MCF 10A (cell line): ENCODE results near the gene VRK3. TPM values are rescaled to one million over a fixed set of nuclear protein-coding genes. Genes with fewer than 3 reads are reported as not detected.
A peak's percentile ranks its signal among the peaks of the same experiment; 100 is the strongest.

Experiments used
- BruUV-seq: library from RNA; stranded (reverse); fragments of 400-500 nt; replicated peaks from 2 replicates; lab custom pipeline; 2021; lab: Mats Ljungman, UMichigan
- CTCF ChIA-PET: fragments of 300-600 bp; sonication (Branson Sonifier 250); formaldehyde crosslinking; extraction: SDS; loops from one replicate; lab custom pipeline; 2021; ENCODE audit warnings: antibody characterized with exemption, inconsistent platforms; lab: Yijun Ruan, JAX
- POLR2A ChIA-PET: fragments of 300-600, 350-650 bp; sonication (Branson Sonifier 250); formaldehyde crosslinking; extraction: SDS; loops from one replicate; lab custom pipeline; 2020; ENCODE audit warnings: antibody characterized with exemption, inconsistent platforms; lab: Yijun Ruan, JAX
- DNase-seq: peaks from one replicate; pipeline ENCODE4 v3.0.0-alpha.2; 2018; ENCODE audit not compliant: unreplicated experiment
- H3K27ac Mint-ChIP-seq: one replicate; pipeline ENCODE4 v1.8.0; 2022; ENCODE audit warnings: mild to moderate bottlenecking, low read depth, mixed read lengths; ENCODE audit not compliant: unreplicated experiment
- H3K27me3 Mint-ChIP-seq: one replicate; pipeline ENCODE4 v1.8.0; 2022; ENCODE audit warnings: mixed read lengths; ENCODE audit not compliant: insufficient read depth, unreplicated experiment
- H3K36me3 Mint-ChIP-seq: one replicate; pipeline ENCODE4 v1.8.0; 2022; ENCODE audit warnings: mild to moderate bottlenecking, moderate library complexity, mixed read lengths; ENCODE audit not compliant: insufficient read depth, unreplicated experiment
- H3K4me1 Mint-ChIP-seq: one replicate; pipeline ENCODE4 v1.8.0; 2022; ENCODE audit warnings: mixed read lengths; ENCODE audit not compliant: insufficient read depth, unreplicated experiment
- H3K4me3 Mint-ChIP-seq: one replicate; pipeline ENCODE4 v1.8.0; 2022; ENCODE audit warnings: mild to moderate bottlenecking, moderate library complexity, mixed read lengths; ENCODE audit not compliant: unreplicated experiment
- H3K9me3 Mint-ChIP-seq: one replicate; pipeline ENCODE4 v1.8.0; 2022; ENCODE audit warnings: mixed read lengths; ENCODE audit not compliant: unreplicated experiment
- CTCF ChIP-seq: fragments of 200-600 bp; IDR thresholded peaks from one replicate; pipeline ENCODE4 v1.8.0; 2022; ENCODE audit warnings: antibody characterized with exemption, mild to moderate bottlenecking; ENCODE audit not compliant: unreplicated experiment
- intact Hi-C: fragments of 100-400 bp; cut with micrococcal nuclease; formaldehyde crosslinking; loops from 2 replicates; pipeline ENCODE4 v1.14.1; 2022
- total RNA-seq: library from RNA; stranded (reverse); gene quantifications from 2 replicates; pipeline ENCODE4 v1.2.3, GENCODE V29; 2022

The VRK3 gene
- total RNA-seq, 1 experiment from 2014 or later = 24.7 TPM

- intact Hi-C loops = no loop called here
These were observed 67.8 kb downstream of the VRK3 start for GRCh38 chr19:49957262-49957915.

GRCh38 chr19:49956115-49956495 lies 69.1 kb downstream of the VRK3 start:
- TF ChIP-seq CTCF = no peak
- Mint-ChIP-seq H3K36me3 (no peaks in the 10 kb centered on the region), H3K27me3 (peaks cover 20% of the 10 kb centered on the region), H3K4me3 (no peak overlapping the region), H3K9me3 (no peaks in the 10 kb centered on the region), H3K4me1 (peaks cover 7% of the 10 kb centered on the region), H3K27ac (no peak overlapping the region)
- DNase-seq = no peak
- BruUV-seq = no TSS peak
- ChIA-PET POLR2A (interaction anchor here (0.9 kb wide), 1 partner anchor 19 kb away, joined by 4 read pairs; no protein-coding TSS in a partner anchor), CTCF (interaction anchor here (0.7 to 1.8 kb wide), 3 partner anchors 14 to 48 kb away, joined by 3 to 5 read pairs (median 5); no protein-coding TSS in a partner anchor)
- intact Hi-C loops = no loop called here

More at GRCh38 chr19:49957262-49957915, 67.8 kb downstream of the VRK3 start:
- Mint-ChIP-seq H3K9me3 (no peaks in the 10 kb centered on the region), H3K27ac (no peak overlapping the region), H3K4me3 (no peak overlapping the region), H3K27me3 (peaks cover 20% of the 10 kb centered on the region), H3K4me1 (peaks cover 7% of the 10 kb centered on the region), H3K36me3 (no peaks in the 10 kb centered on the region)
- CTCF ChIA-PET = interaction anchor here (0.6 to 1.8 kb wide), 6 partner anchors 15 to 820 kb away, joined by 3 to 5 read pairs (median 5); no protein-coding TSS in a partner anchor
- POLR2A ChIA-PET = no interaction called here
- DNase-seq = no peak
- BruUV-seq = no TSS peak
- no peak for TF ChIP-seq CTCF

- intact Hi-C loops = no loop called here
- peaks cover 20% of the 10 kb centered on the region for H3K27me3 Mint-ChIP-seq
- TF ChIP-seq CTCF = no peak
- H3K36me3 Mint-ChIP-seq = no peaks in the 10 kb centered on the region
- no peak for DNase-seq
- no TSS peak for BruUV-seq
- H3K4me3 Mint-ChIP-seq = no peak overlapping the region
- H3K27ac Mint-ChIP-seq = no peak overlapping the region
- H3K9me3 Mint-ChIP-seq = no peaks in the 10 kb centered on the region
- ChIA-PET CTCF (interaction anchor here (0.6 to 1.9 kb wide), 3 partner anchors 17 to 169 kb away, joined by 3 to 11 read pairs (median 3); no protein-coding TSS in a partner anchor), POLR2A (no interaction called here)
- peaks cover 7% of the 10 kb centered on the region for H3K4me1 Mint-ChIP-seq
These were observed 70.2 kb downstream of the VRK3 start for GRCh38 chr19:49954933-49955332.

GRCh38 chr19:49954092-49954829 lies 70.9 kb downstream of the VRK3 start:
- Mint-ChIP-seq H3K36me3 (no peaks in the 10 kb centered on the region), H3K4me1 (peaks cover 7% of the 10 kb centered on the region), H3K9me3 (no peaks in the 10 kb centered on the region), H3K4me3 (peak overlapping the region; percentile 24), H3K27me3 (peaks cover 20% of the 10 kb centered on the region), H3K27ac (no peak overlapping the region)
- ChIA-PET POLR2A (no interaction called here), CTCF (interaction anchor here (1.0 to 1.9 kb wide), 4 partner anchors 16 to 182 kb away, joined by 3 to 11 read pairs (median 4); no protein-coding TSS in a partner anchor)
- intact Hi-C loops = no loop called here
- no peak for TF ChIP-seq CTCF
- DNase-seq = peak; percentile 18
- no TSS peak for BruUV-seq
